H1 (cell line): ENCODE data around the gene SH3TC2. TPM values are rescaled to one million over a fixed set of nuclear protein-coding genes. Genes with fewer than 3 reads are reported as not detected.

Experiments used
- CTCF ChIA-PET: fragments of 300-600 bp; sonication (Branson Sonifier 250); formaldehyde crosslinking; loops from one replicate; lab custom pipeline; 2021; ENCODE audit not compliant: partially characterized antibody; lab: Charles Lee
- POLR2A ChIA-PET: fragments of 300-600 bp; sonication (Branson Sonifier 250); formaldehyde crosslinking; loops from one replicate; lab custom pipeline; 2021; ENCODE audit warnings: inconsistent platforms; ENCODE audit not compliant: partially characterized antibody; lab: Charles Lee
- DNase-seq, 2 experiments: peaks; one replicate each; pipeline versions ENCODE4 v3.0.0 to v3.0.0-alpha.2; 2010 to 2022; ENCODE audit warnings: low spot score in 2 of 2, low read depth in 1 of 2, mixed read lengths in 1 of 2
- FAIRE-seq: peaks from 2 replicates; lab custom pipeline; 2011; peaks lifted over from hg19 to GRCh38; lab: Jason Lieb, UNC
- H2AFZ ChIP-seq: 2 replicates; pipeline ENCODE4 v1.8.1; 2012; ENCODE audit warnings: low read length, inconsistent platforms
- H2AK5ac ChIP-seq: 2 replicates; pipeline ENCODE4 v1.6.1; 2013; ENCODE audit warnings: low read depth, low read length
- H2BK120ac ChIP-seq: replicated peaks from 2 replicates; pipeline ENCODE3; 2013; ENCODE audit warnings: low read depth, low read length, inconsistent platforms
- H2BK12ac ChIP-seq: 2 replicates; pipeline ENCODE4 v1.6.1; 2013; ENCODE audit warnings: low read depth, low read length
- H2BK15ac ChIP-seq: 2 replicates; pipeline ENCODE4 v1.6.1; 2013; ENCODE audit warnings: low read length
- H2BK20ac ChIP-seq: 2 replicates; pipeline ENCODE4 v1.6.1; 2013; ENCODE audit warnings: low read length
- H2BK5ac ChIP-seq: 2 replicates; pipeline ENCODE4 v1.6.1; 2013; ENCODE audit warnings: low read depth, low read length
- H3K14ac ChIP-seq: 2 replicates; pipeline ENCODE4 v1.6.1; 2013; ENCODE audit warnings: inconsistent platforms; ENCODE audit not compliant: insufficient read length
- H3K18ac ChIP-seq: 2 replicates; pipeline ENCODE4 v1.6.1; 2013; ENCODE audit warnings: low read length; ENCODE audit errors: extremely low read depth
- H3K23ac ChIP-seq: 2 replicates; pipeline ENCODE4 v1.6.1; 2013; ENCODE audit warnings: inconsistent platforms; ENCODE audit not compliant: insufficient read length
- H3K23me2 ChIP-seq: 2 replicates; pipeline ENCODE4 v1.6.1; 2013; ENCODE audit warnings: low read depth, low read length
- H3K27ac ChIP-seq: 2 replicates; pipeline ENCODE4 v1.6.1; 2011; ENCODE audit warnings: low read depth, low read length, inconsistent platforms
- H3K27me3 ChIP-seq, 4 experiments: replicated peaks in 1 of 4; 1 replicate in 1 of 4; 2 replicates in 3 of 4; pipeline versions ENCODE4 v1.6.1 to v1.8.1; 2011 to 2013; ENCODE audit warnings: low read length in 3 of 4, mild to moderate bottlenecking in 3 of 4, inconsistent platforms in 2 of 4, mixed read lengths in 2 of 4, moderate library complexity in 1 of 4; ENCODE audit not compliant: control insufficient read depth in 3 of 4, insufficient read depth in 3 of 4; ENCODE audit errors: extremely low read depth in 1 of 4
- H3K36me3 ChIP-seq, 4 experiments: 2 replicates each; pipeline versions ENCODE4 v1.6.1 to v1.8.1; 2011 to 2013; ENCODE audit warnings: mild to moderate bottlenecking in 4 of 4, low read length in 3 of 4, moderate library complexity in 2 of 4, control low read depth in 1 of 4, inconsistent platforms in 1 of 4; ENCODE audit not compliant: insufficient read depth in 4 of 4, control insufficient read depth in 2 of 4
- H3K4ac ChIP-seq: replicated peaks from 2 replicates; pipeline ENCODE3; 2013; ENCODE audit warnings: low read length, low read depth, mixed read lengths, inconsistent platforms; ENCODE audit not compliant: insufficient read length
- H3K4me1 ChIP-seq, 4 experiments: replicated peaks in 1 of 4; 1 replicate in 1 of 4; 2 replicates in 3 of 4; pipeline versions ENCODE4 v1.6.1 to v1.8.1; 2011 to 2013; ENCODE audit warnings: low read length in 3 of 4, inconsistent platforms in 2 of 4, mixed read lengths in 1 of 4; ENCODE audit not compliant: insufficient read depth in 4 of 4, control insufficient read depth in 3 of 4
- H3K4me2 ChIP-seq, 2 experiments: 2 replicates each; pipeline versions ENCODE4 v1.6.1 to v1.8.1; 2011 to 2013; ENCODE audit warnings: low read depth in 2 of 2, low read length in 2 of 2, control low read depth in 1 of 2, inconsistent platforms in 1 of 2, mild to moderate bottlenecking in 1 of 2; ENCODE audit not compliant: insufficient read depth in 1 of 2
- H3K4me3 ChIP-seq, 4 experiments: fragments of 200-600, 300-600 bp in 1 of 4; sonication (generic), shearing (Covaris generic), sonication (Bioruptor Twin) in 1 of 4; 2 replicates each; pipeline versions ENCODE4 v1.5.1 to v1.8.1; 2011 to 2016; ENCODE audit warnings: low read length in 4 of 4, low read depth in 3 of 4, control low read depth in 2 of 4, inconsistent platforms in 2 of 4, mild to moderate bottlenecking in 2 of 4, mixed read lengths in 1 of 4, moderate library complexity in 1 of 4; ENCODE audit not compliant: insufficient read depth in 2 of 4; ENCODE audit errors: extremely low read depth in 1 of 4
- H3K56ac ChIP-seq: replicated peaks from 2 replicates; pipeline ENCODE3; 2013; ENCODE audit warnings: low read depth, mild to moderate bottlenecking, mixed read lengths, low read length, inconsistent platforms; ENCODE audit not compliant: insufficient read length
- H3K79me1 ChIP-seq: 2 replicates; pipeline ENCODE4 v1.6.1; 2013; ENCODE audit warnings: low read depth, low read length, control low read depth
- H3K79me2 ChIP-seq, 2 experiments: 2 replicates each; pipeline versions ENCODE4 v1.6.1 to v1.8.1; 2012 to 2013; ENCODE audit warnings: low read length in 2 of 2, mild to moderate bottlenecking in 2 of 2, inconsistent platforms in 1 of 2; ENCODE audit not compliant: insufficient read depth in 2 of 2, control insufficient read depth in 1 of 2
- H3K9ac ChIP-seq, 4 experiments: replicated peaks in 1 of 4; 1 replicate in 1 of 4; 2 replicates in 3 of 4; pipeline versions ENCODE4 v1.6.1 to v1.8.1; 2011 to 2013; ENCODE audit warnings: low read depth in 3 of 4, low read length in 3 of 4, control low read depth in 2 of 4, mild to moderate bottlenecking in 2 of 4, moderate library complexity in 2 of 4, inconsistent platforms in 1 of 4; ENCODE audit errors: extremely low read depth in 1 of 4
- H3K9me3 ChIP-seq, 2 experiments: 2 replicates each; pipeline versions ENCODE4 v1.6.1 to v1.8.1; 2012 to 2013; ENCODE audit warnings: mild to moderate bottlenecking in 2 of 2, moderate library complexity in 2 of 2, control low read depth in 1 of 2, inconsistent platforms in 1 of 2, low read depth in 1 of 2, low read length in 1 of 2, mixed read lengths in 1 of 2; ENCODE audit not compliant: insufficient read depth in 2 of 2
- H4K20me1 ChIP-seq, 2 experiments: replicated peaks in 1 of 2; 2 replicates each; pipeline versions ENCODE3 to v1.8.1; 2011 to 2013; ENCODE audit warnings: inconsistent platforms in 2 of 2, low read length in 2 of 2, mild to moderate bottlenecking in 1 of 2; ENCODE audit not compliant: insufficient read depth in 2 of 2, control insufficient read depth in 1 of 2
- H4K5ac ChIP-seq: 2 replicates; pipeline ENCODE4 v1.6.1; 2013; ENCODE audit warnings: low read length, low read depth, mixed read lengths, inconsistent platforms; ENCODE audit not compliant: insufficient read length
- H4K8ac ChIP-seq: 2 replicates; pipeline ENCODE4 v1.8.0; 2013; ENCODE audit warnings: mild to moderate bottlenecking, moderate library complexity, low read length, inconsistent platforms; ENCODE audit not compliant: insufficient read depth; ENCODE audit errors: extremely low read depth
- H4K91ac ChIP-seq: replicated peaks from 2 replicates; pipeline ENCODE3; 2013; ENCODE audit warnings: low read length, mixed read lengths, inconsistent platforms; ENCODE audit not compliant: insufficient read length
- BCL11A ChIP-seq, 2 experiments: IDR thresholded peaks; one replicate each; pipeline ENCODE4 v1.6.1; 2011; ENCODE audit warnings: low read depth in 2 of 2, low read length in 2 of 2, mild to moderate bottlenecking in 2 of 2
- GTF2F1 ChIP-seq: IDR thresholded peaks from 2 replicates; pipeline ENCODE4 v1.6.1; 2012; ENCODE audit warnings: low read depth, low read length, improper control_type of control experiment, borderline replicate concordance
- RAD21 ChIP-seq, 2 experiments: IDR thresholded peaks in 1 of 2; conservative IDR thresholded peaks in 1 of 2; 2 replicates each; pipeline ENCODE4 v1.6.1; 2011; ENCODE audit warnings: low read depth in 2 of 2, low read length in 2 of 2, improper control_type of control experiment in 1 of 2, inconsistent platforms in 1 of 2, mild to moderate bottlenecking in 1 of 2, moderate library complexity in 1 of 2
- SIN3A ChIP-seq, 2 experiments: IDR thresholded peaks in 1 of 2; conservative IDR thresholded peaks in 1 of 2; 2 replicates each; pipeline ENCODE4 v1.6.1; 2011 to 2012; ENCODE audit warnings: low read length in 2 of 2, improper control_type of control experiment in 1 of 2, low read depth in 1 of 2, mild to moderate bottlenecking in 1 of 2
- SP2 ChIP-seq: IDR thresholded peaks from 2 replicates; pipeline ENCODE4 v1.6.1; 2012; ENCODE audit warnings: mild to moderate bottlenecking, low read length, inconsistent platforms
- SP4 ChIP-seq: IDR thresholded peaks from 2 replicates; pipeline ENCODE4 v1.6.1; 2012; ENCODE audit warnings: low read length, inconsistent platforms
- SRF ChIP-seq: IDR thresholded peaks from 2 replicates; pipeline ENCODE4 v1.6.1; 2011; ENCODE audit warnings: mild to moderate bottlenecking, low read depth, low read length, moderate library complexity
- WGBS, 2 experiments: shearing (Covaris generic) in 1 of 2; methylation state at CpG; one replicate each; pipeline versions ENCODE4 v1.1.6 to v1.1.7; 2013 to 2015; ENCODE audit warnings: low lambda C conversion rate in 2 of 2, mixed read lengths in 2 of 2, inconsistent platforms in 1 of 2, low coverage in 1 of 2, missing lambda C conversion rate in 1 of 2; ENCODE audit not compliant: insufficient replicate concordance in 2 of 2, insufficient coverage in 1 of 2, insufficient read length in 1 of 2; ENCODE audit errors: extremely low coverage in 1 of 2, missing lambda C conversion rate in 1 of 2; 5-methylcytosine and 5-hydroxymethylcytosine counted together
- polyA plus RNA-seq, 7 experiments: library from polyadenylated mRNA; depleted of rRNA in 3 of 7; stranded (reverse) in 5 of 7; unstranded in 2 of 7; fragments of >200 nt in 5 of 7; fragments of 200-250 nt in 2 of 7; gene quantifications; 1 replicate in 5 of 7; 2 replicates in 1 of 7; 4 replicates in 1 of 7; pipeline versions ENCODE4 v1.2.1 to v1.2.3, GENCODE V29; 2011 to 2013; ENCODE audit warnings: missing spikeins in 2 of 7, mixed read lengths in 2 of 7
- total RNA-seq: library from RNA; stranded (reverse); fragmentation: NEBNext Ultra II Directional; extraction: Animal tissue kit (Norgen Biotek cat#: 25700); gene quantifications from 2 replicates; pipeline ENCODE4 v1.2.1, GENCODE V29; 2021

SH3TC2 gene
- total and polyA plus RNA-seq, 2 of the 8 experiments (the other 6 are each of a cell fraction or from before 2014, with no cell fraction given) = 0.11 to 0.80 TPM

DNA sequence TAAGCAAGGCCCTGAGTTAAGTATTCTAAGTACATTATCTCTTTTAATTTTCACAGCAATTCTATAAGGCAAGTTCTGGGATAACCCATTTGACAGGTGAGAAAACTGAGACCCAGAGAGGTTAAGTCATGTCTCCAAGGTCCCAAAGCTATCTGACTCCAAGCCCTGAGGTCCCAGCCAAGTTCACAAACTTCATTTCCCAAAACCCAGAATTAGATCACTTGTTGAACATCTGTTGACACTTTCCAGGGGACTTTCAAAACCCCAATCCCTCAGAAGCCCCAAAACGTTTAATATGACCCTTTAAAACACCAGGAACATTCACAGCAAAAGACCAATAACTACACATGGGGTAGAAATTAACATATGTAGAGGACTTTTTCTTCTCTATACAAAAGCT lies 72.0 kb downstream of the SH3TC2 start:
- Histone ChIP-seq H4K5ac (no peak overlapping the region), H3K4ac (no peak overlapping the region), H3K23ac (no peak overlapping the region), H3K27me3 (no peaks in the 10 kb centered on the region), H3K4me3 (no peak overlapping the region), H3K9ac (no peak overlapping the region), H3K4me2 (no peak overlapping the region), H4K8ac (no peak overlapping the region), H4K91ac (no peak overlapping the region), H3K4me1 (no peaks in the 10 kb centered on the region), H3K56ac (no peak overlapping the region), H2BK15ac (no peak overlapping the region), H2AFZ (no peak overlapping the region), H2AK5ac (no peak overlapping the region), H2BK5ac (no peak overlapping the region), H3K36me3 (no peaks in the 10 kb centered on the region), H3K27ac (no peak overlapping the region), H3K79me2 (no peaks in the 10 kb centered on the region), H3K18ac (no peak overlapping the region), H2BK20ac (no peak overlapping the region), H2BK120ac (no peak overlapping the region), H3K14ac (no peak overlapping the region), H4K20me1 (no peaks in the 10 kb centered on the region), H3K79me1 (no peaks in the 10 kb centered on the region), H2BK12ac (no peak overlapping the region), H3K23me2 (peaks cover 3% of the 10 kb centered on the region; the same call in 1 of the 2 replicates), H3K9me3 (no peaks in the 10 kb centered on the region)
- ChIA-PET POLR2A (interaction anchor here (1.0 kb wide), 1 partner anchor 8 kb away, joined by 4 read pairs; no protein-coding TSS in a partner anchor), CTCF (interaction anchor here (0.8 to 8.3 kb wide), 15 partner anchors 10 to 258 kb away, joined by 3 to 61 read pairs (median 7); no protein-coding TSS in a partner anchor)
- 53% methylated on average over 1 of the region's 1 CpG; no CpG with 5 or more reads in 1 of the 2 experiments for WGBS, 2 experiments
- TF ChIP-seq GTF2F1 = no peak
- TF ChIP-seq SIN3A (conservative IDR thresholded peaks at IDR 0.05 in 1 of 2, IDR thresholded peaks at IDR 0.05 in 1 of 2; ENCODE audit: low read depth in 1 of 2, low read length in 2 of 2) = no peak
- no peak for TF ChIP-seq SP4
- TF ChIP-seq RAD21 (IDR thresholded peaks at IDR 0.05 in 1 of 2, conservative IDR thresholded peaks at IDR 0.05 in 1 of 2; ENCODE audit: low read depth in 2 of 2, low read length in 2 of 2) = no peak
- TF ChIP-seq SP2 = no peak
- TF ChIP-seq SRF = no peak
- no peak for TF ChIP-seq BCL11A (IDR thresholded peaks at IDR 0.05; ENCODE audit: low read depth in 2 of 2, low read length in 2 of 2)
- no peak for FAIRE-seq
- DNase-seq = no peak
